IMR-90 (cell line): Measurements from ENCODE around the gene HDGF. TPM values are rescaled to one million over a fixed set of nuclear protein-coding genes. Genes with fewer than 3 reads are reported as not detected.

Source experiments
- ATAC-seq: fragments of 200-7000 bp; cut with Tn5 transposase; 2 replicates; pipeline ENCODE4 v1.9.1; 2020; ENCODE audit warnings: low read depth, mild to moderate bottlenecking, moderate library complexity
- BruUV-seq: library from RNA; stranded (reverse); fragments of 400-500 nt; replicated peaks from 2 replicates; lab custom pipeline; 2021; lab: Mats Ljungman, UMichigan
- CTCF ChIA-PET: fragments of 300-600 bp; formaldehyde crosslinking; extraction: SDS; loops from one replicate; lab custom pipeline; 2021; ENCODE audit warnings: antibody characterized with exemption; lab: Yijun Ruan, JAX
- POLR2A ChIA-PET: fragments of 300-600 bp; sonication (Branson Sonifier 250); formaldehyde crosslinking; loops from one replicate; lab custom pipeline; 2022; ENCODE audit warnings: antibody characterized with exemption; ENCODE audit not compliant: unreplicated experiment; lab: Charles Lee
- DNase-seq: peaks from one replicate; pipeline ENCODE4 v3.0.0; 2013
- H2AFZ ChIP-seq: replicated peaks from 2 replicates; pipeline ENCODE3; 2013; ENCODE audit warnings: low read length, mild to moderate bottlenecking; ENCODE audit not compliant: poor library complexity
- H2AK5ac ChIP-seq: 2 replicates; pipeline ENCODE4 v1.6.1; 2013; ENCODE audit warnings: low read depth, low read length, inconsistent platforms
- H2AK9ac ChIP-seq: replicated peaks from 2 replicates; pipeline ENCODE3; 2013; ENCODE audit warnings: mild to moderate bottlenecking, low read depth, low read length, moderate library complexity; ENCODE audit not compliant: poor library complexity
- H2BK120ac ChIP-seq: 2 replicates; pipeline ENCODE4 v1.6.1; 2013; ENCODE audit warnings: low read depth, low read length, inconsistent platforms
- H2BK15ac ChIP-seq: 3 replicates; pipeline ENCODE4 v1.6.1; 2013; ENCODE audit warnings: low read depth, low read length, inconsistent platforms
- H2BK20ac ChIP-seq: 2 replicates; pipeline ENCODE4 v1.6.1; 2013; ENCODE audit warnings: low read depth, mild to moderate bottlenecking, inconsistent platforms, low read length, moderate library complexity
- H2BK5ac ChIP-seq: 2 replicates; pipeline ENCODE4 v1.6.1; 2013; ENCODE audit warnings: mild to moderate bottlenecking, low read depth, low read length, inconsistent platforms; ENCODE audit not compliant: poor library complexity, severe bottlenecking
- H3K14ac ChIP-seq: replicated peaks from 2 replicates; pipeline ENCODE4 v1.6.1; 2013; ENCODE audit warnings: low read depth, low read length, inconsistent platforms
- H3K18ac ChIP-seq: 2 replicates; pipeline ENCODE4 v1.6.1; 2013; ENCODE audit warnings: low read depth, low read length, control low read depth
- H3K23ac ChIP-seq: 2 replicates; pipeline ENCODE4 v1.6.1; 2013; ENCODE audit warnings: low read depth, low read length, inconsistent platforms
- H3K27ac ChIP-seq: 2 replicates; pipeline ENCODE4 v1.5.1; 2013; ENCODE audit warnings: mild to moderate bottlenecking, control low read depth, low read length; ENCODE audit not compliant: insufficient read depth
- H3K27me3 ChIP-seq: 2 replicates; pipeline ENCODE4 v1.6.1; 2013; ENCODE audit warnings: low read length; ENCODE audit not compliant: control insufficient read depth, insufficient read depth
- H3K36me3 ChIP-seq: 2 replicates; pipeline ENCODE4 v1.6.1; 2013; ENCODE audit warnings: low read length, mixed read lengths; ENCODE audit not compliant: control insufficient read depth, insufficient read depth
- H3K4ac ChIP-seq: 2 replicates; pipeline ENCODE4 v1.6.1; 2013; ENCODE audit warnings: low read depth, low read length, inconsistent platforms
- H3K4me1 ChIP-seq: 2 replicates; pipeline ENCODE4 v1.6.1; 2013; ENCODE audit warnings: low read length, mixed read lengths; ENCODE audit not compliant: control insufficient read depth, insufficient read depth
- H3K4me2 ChIP-seq: 2 replicates; pipeline ENCODE4 v1.6.1; 2013; ENCODE audit warnings: low read depth, mild to moderate bottlenecking, control low read depth, low read length, moderate library complexity
- H3K4me3 ChIP-seq: 2 replicates; pipeline ENCODE4 v1.5.1; 2013; ENCODE audit warnings: low read depth, mild to moderate bottlenecking, control low read depth, low read length, moderate library complexity; ENCODE audit not compliant: insufficient read depth
- H3K56ac ChIP-seq: 2 replicates; pipeline ENCODE4 v1.6.1; 2013; ENCODE audit warnings: low read length, inconsistent platforms; ENCODE audit not compliant: insufficient read depth; ENCODE audit errors: extremely low read depth
- H3K79me1 ChIP-seq, 2 experiments: 2 replicates each; pipeline ENCODE4 v1.6.1; 2013; ENCODE audit warnings: low read length in 2 of 2, inconsistent platforms in 1 of 2, low read depth in 1 of 2
- H3K9ac ChIP-seq: 2 replicates; pipeline ENCODE4 v1.6.1; 2013; ENCODE audit warnings: low read depth, low read length, control low read depth
- H3K9me1 ChIP-seq: 2 replicates; pipeline ENCODE4 v1.6.1; 2013; ENCODE audit warnings: low read length, inconsistent platforms; ENCODE audit not compliant: insufficient read depth
- H3K9me3 ChIP-seq: 2 replicates; pipeline ENCODE4 v1.6.1; 2013; ENCODE audit warnings: low read length; ENCODE audit not compliant: control insufficient read depth, insufficient read depth
- H4K20me1 ChIP-seq: 2 replicates; pipeline ENCODE4 v1.6.1; 2013; ENCODE audit warnings: low read length, inconsistent platforms; ENCODE audit not compliant: insufficient read depth
- H4K5ac ChIP-seq: 2 replicates; pipeline ENCODE4 v1.6.1; 2013; ENCODE audit warnings: mild to moderate bottlenecking, low read depth, low read length, control low read depth
- H4K8ac ChIP-seq, 2 experiments: 2 replicates each; pipeline ENCODE4 v1.6.1; 2013; ENCODE audit warnings: low read depth in 2 of 2, low read length in 2 of 2, control low read depth in 1 of 2, inconsistent platforms in 1 of 2
- H4K91ac ChIP-seq: 2 replicates; pipeline ENCODE4 v1.6.1; 2013; ENCODE audit warnings: low read depth, low read length, inconsistent platforms; ENCODE audit not compliant: insufficient read depth
- BHLHE40 ChIP-seq: fragments of 150-350 bp; IDR thresholded peaks from 2 replicates; pipeline ENCODE4 v1.6.1; 2016; ENCODE audit warnings: mild to moderate bottlenecking, low read depth, low read length
- CEBPB ChIP-seq: IDR thresholded peaks from 2 replicates; pipeline ENCODE4 v1.6.1; 2012; ENCODE audit warnings: low read depth, low read length, improper control_type of control experiment
- CHD1 ChIP-seq: IDR thresholded peaks from 2 replicates; pipeline ENCODE4 v1.6.1; 2012; ENCODE audit warnings: low read depth, low read length, improper control_type of control experiment
- CTCF ChIP-seq: conservative IDR thresholded peaks from 2 replicates; pipeline ENCODE4 v1.5.1; 2012; ENCODE audit warnings: mild to moderate bottlenecking, low read depth, low read length, improper control_type of control experiment
- FOS ChIP-seq: fragments of 150-350 bp; IDR thresholded peaks from 2 replicates; pipeline ENCODE4 v1.6.1; 2016; ENCODE audit warnings: low read depth, low read length
- MAFK ChIP-seq: IDR thresholded peaks from 2 replicates; pipeline ENCODE4 v1.6.1; 2012; ENCODE audit warnings: low read depth, low read length, improper control_type of control experiment
- MXI1 ChIP-seq: IDR thresholded peaks from 2 replicates; pipeline ENCODE4 v1.6.1; 2012; ENCODE audit warnings: low read depth, mild to moderate bottlenecking, low read length, moderate library complexity, borderline replicate concordance
- NFE2L2 ChIP-seq: fragments of 150-350 bp; IDR thresholded peaks from 2 replicates; pipeline ENCODE4 v1.6.1; 2016; ENCODE audit warnings: low read depth, mild to moderate bottlenecking, low read length
- RCOR1 ChIP-seq: IDR thresholded peaks from 2 replicates; pipeline ENCODE4 v1.6.1; 2012; ENCODE audit warnings: mild to moderate bottlenecking, low read length, improper control_type of control experiment; ENCODE audit not compliant: insufficient replicate concordance
- RFX5 ChIP-seq: IDR thresholded peaks from 2 replicates; pipeline ENCODE4 v1.8.0; 2012; ENCODE audit warnings: low read depth, mild to moderate bottlenecking, low read length, moderate library complexity
- SMC3 ChIP-seq: fragments of 150-350 bp; IDR thresholded peaks from 2 replicates; pipeline ENCODE4 v1.6.1; 2016; ENCODE audit warnings: low read depth, mild to moderate bottlenecking, antibody characterized with exemption, low read length, moderate library complexity
- USF2 ChIP-seq: fragments of 150-350 bp; IDR thresholded peaks from 2 replicates; pipeline ENCODE4 v1.6.1; 2017; ENCODE audit warnings: mild to moderate bottlenecking, antibody characterized with exemption, low read length, low read depth
- WGBS, 2 experiments: methylation state at CpG; one replicate each; pipeline versions ENCODE4 v1.1.5 to v1.1.7; 2013; ENCODE audit warnings: missing lambda C conversion rate in 2 of 2; ENCODE audit not compliant: insufficient read length in 1 of 2; ENCODE audit errors: extremely low coverage in 2 of 2; 5-methylcytosine and 5-hydroxymethylcytosine counted together
- dilution Hi-C: fragments of 300-500 bp; cut with HindIII; formaldehyde crosslinking; loops from one replicate; pipeline ENCODE4 v1.14.3; 2018; ENCODE audit warnings: low sequenced_read_pairs; ENCODE audit not compliant: unreplicated experiment
- in situ Hi-C: fragments of 300-500 bp; cut with MboI; formaldehyde crosslinking; loops from 3 replicates; pipeline ENCODE4 v1.14.3; 2019; ENCODE audit warnings: low sequenced_read_pairs, inconsistent platforms, mixed read lengths
- intact Hi-C: fragments of 100-400 bp; cut with micrococcal nuclease; formaldehyde crosslinking; loops from 2 replicates; pipeline ENCODE4 v1.10.0; 2022
- polyA plus RNA-seq, 3 experiments: library from polyadenylated mRNA; depleted of rRNA; stranded (reverse); fragments of >200 nt; gene quantifications; 2 replicates each; pipeline ENCODE4 v1.2.3, GENCODE V29; 2012; ENCODE audit warnings: low replicate concordance in 1 of 3
- total RNA-seq: library from RNA; depleted of rRNA; stranded (reverse); fragments of >200 nt; gene quantifications from 2 replicates; pipeline ENCODE4 v1.2.3, GENCODE V29; 2012
- TF ChIP-seq, protein P1 (sequence below): fragments of 150-350 bp; IDR thresholded peaks from 2 replicates; pipeline ENCODE4 v1.6.1; 2016; ENCODE audit warnings: low read depth, mild to moderate bottlenecking, low read length, moderate library complexity, borderline replicate concordance

Gene HDGF
- total and polyA plus RNA-seq, 2 of the 4 experiments (the other 2 are of a cell fraction): 94.6 to 123 TPM

- BruUV-seq: no TSS peak
- Histone ChIP-seq H3K27me3 (peaks cover 6% of the 10 kb centered on the region; the same call in 1 of the 2 replicates), H3K36me3 (no peaks in the 10 kb centered on the region), H2BK120ac (no peak overlapping the region), H3K27ac (no peak overlapping the region), H2BK5ac (no peak overlapping the region), H2AFZ (no peak overlapping the region), H3K9me3 (no peaks in the 10 kb centered on the region), H3K79me1 (no peaks in the 10 kb centered on the region), H2BK20ac (no peak overlapping the region), H4K8ac (no peak overlapping the region), H4K91ac (no peak overlapping the region), H4K5ac (no peak overlapping the region), H3K4me2 (no peak overlapping the region), H2BK15ac (no peak overlapping the region), H3K18ac (no peak overlapping the region), H4K20me1 (no peaks in the 10 kb centered on the region), H2AK5ac (no peak overlapping the region), H2AK9ac (no peak overlapping the region), H3K9me1 (no peaks in the 10 kb centered on the region), H3K4ac (no peak overlapping the region), H3K56ac (no peak overlapping the region), H3K9ac (no peak overlapping the region), H3K4me3 (no peak overlapping the region), H3K14ac (no peak overlapping the region), H3K4me1 (peaks cover 6% of the 10 kb centered on the region; the same call in 1 of the 2 replicates), H3K23ac (no peak overlapping the region)
- 45% methylated on average over 7 of the region's 13 CpGs; no CpG with 5 or more reads in 1 of the 2 experiments for WGBS, 2 experiments
- no peak for TF ChIP-seq FOS
- TF ChIP-seq MAFK: no peak
- no peak for TF ChIP-seq USF2
- TF ChIP-seq CEBPB: no peak
- no peak for TF ChIP-seq SMC3
- TF ChIP-seq RFX5: no peak
- no peak for TF ChIP-seq CHD1
- TF ChIP-seq BHLHE40: no peak
- TF ChIP-seq NFE2L2: no peak
- TF ChIP-seq MXI1: no peak
- TF ChIP-seq CTCF: no peak
- TF ChIP-seq, protein P1, sequence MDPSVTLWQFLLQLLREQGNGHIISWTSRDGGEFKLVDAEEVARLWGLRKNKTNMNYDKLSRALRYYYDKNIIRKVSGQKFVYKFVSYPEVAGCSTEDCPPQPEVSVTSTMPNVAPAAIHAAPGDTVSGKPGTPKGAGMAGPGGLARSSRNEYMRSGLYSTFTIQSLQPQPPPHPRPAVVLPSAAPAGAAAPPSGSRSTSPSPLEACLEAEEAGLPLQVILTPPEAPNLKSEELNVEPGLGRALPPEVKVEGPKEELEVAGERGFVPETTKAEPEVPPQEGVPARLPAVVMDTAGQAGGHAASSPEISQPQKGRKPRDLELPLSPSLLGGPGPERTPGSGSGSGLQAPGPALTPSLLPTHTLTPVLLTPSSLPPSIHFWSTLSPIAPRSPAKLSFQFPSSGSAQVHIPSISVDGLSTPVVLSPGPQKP: no peak
- no peak for TF ChIP-seq RCOR1
- no peak for ATAC-seq
- CTCF ChIA-PET: interaction anchor here (0.6 to 5.2 kb wide), 3 partner anchors 13 to 168 kb away, joined by 3 to 104 read pairs (median 54); partner anchors contain the start of genes CRABP2, ISG20L2, METTL25B and NTRK1
- POLR2A ChIA-PET: no interaction called here
- intact Hi-C loops (no loop called here), in situ Hi-C loops (loop anchor here (10.0 kb wide), 1 partner anchor 192 kb away; no protein-coding TSS in a partner anchor), dilution Hi-C loops (no loop called here)
- DNase-seq: no peak
Observed at GRCh38 chr1:156692441-156692924, 59.0 kb downstream of the HDGF start.
